Measurements from ENCODE around the gene COPS6. TPM values are rescaled to one million over a fixed set of nuclear protein-coding genes. Genes with fewer than 3 reads are reported as not detected.
A peak's percentile ranks its signal among the peaks of the same experiment; 100 is the strongest.
"Not testable (repeated sequence)": the region's sequence is repeated elsewhere in the genome, so short reads cannot be mapped to it uniquely, and the experiment has no call there.

COPS6 gene
- polyA plus RNA-seq, 3 donors, result 124 to 140 (median 136) TPM

GRCh38 chr7:100126239-100126930 is 37.6 kb downstream of the COPS6 start:
- DNase-seq (ENCODE audit: low read depth in 3 of 3, low spot score in 2 of 3), result no peak

- DNase-seq (ENCODE audit: low read depth in 3 of 3, low spot score in 2 of 3), result peak; percentile 88 to 95 (median 91)
Observed at GRCh38 chr7:100126931-100127865, 38.4 kb downstream of the COPS6 start, which contains the start of gene MBLAC1. MBLAC1 (plus strand) TSS chr7:100126967; CDS start chr7:100127396, 429 bp downstream.

GRCh38 chr7:100127866-100128636 is 39.3 kb downstream of the COPS6 start:
- no peak for DNase-seq (ENCODE audit: low read depth in 3 of 3, low spot score in 2 of 3)

DNA sequence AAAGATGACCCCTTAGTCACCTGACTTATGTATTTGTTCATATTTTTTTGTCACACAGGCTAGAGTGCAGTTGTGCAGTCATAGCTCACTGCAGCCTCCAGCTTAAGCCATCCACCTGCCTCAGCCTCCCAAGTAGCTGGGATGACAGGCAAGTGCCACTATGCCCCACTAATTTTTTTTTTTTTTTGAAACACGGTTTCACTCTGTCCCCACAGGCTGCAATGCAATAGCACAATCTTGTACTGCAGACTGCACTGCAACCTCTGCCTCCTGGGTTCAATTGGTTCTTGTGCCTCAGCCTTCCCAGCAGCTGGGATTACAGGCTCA is 39.8 kb downstream of the COPS6 start:
- DNase-seq (ENCODE audit: low read depth in 3 of 3, low spot score in 2 of 3), result no peak

- DNase-seq (ENCODE audit: low read depth in 3 of 3, low spot score in 2 of 3), result not testable (repeated sequence)
Observed at GRCh38 chr7:100130220-100130607, 41.4 kb downstream of the COPS6 start.

DNA sequence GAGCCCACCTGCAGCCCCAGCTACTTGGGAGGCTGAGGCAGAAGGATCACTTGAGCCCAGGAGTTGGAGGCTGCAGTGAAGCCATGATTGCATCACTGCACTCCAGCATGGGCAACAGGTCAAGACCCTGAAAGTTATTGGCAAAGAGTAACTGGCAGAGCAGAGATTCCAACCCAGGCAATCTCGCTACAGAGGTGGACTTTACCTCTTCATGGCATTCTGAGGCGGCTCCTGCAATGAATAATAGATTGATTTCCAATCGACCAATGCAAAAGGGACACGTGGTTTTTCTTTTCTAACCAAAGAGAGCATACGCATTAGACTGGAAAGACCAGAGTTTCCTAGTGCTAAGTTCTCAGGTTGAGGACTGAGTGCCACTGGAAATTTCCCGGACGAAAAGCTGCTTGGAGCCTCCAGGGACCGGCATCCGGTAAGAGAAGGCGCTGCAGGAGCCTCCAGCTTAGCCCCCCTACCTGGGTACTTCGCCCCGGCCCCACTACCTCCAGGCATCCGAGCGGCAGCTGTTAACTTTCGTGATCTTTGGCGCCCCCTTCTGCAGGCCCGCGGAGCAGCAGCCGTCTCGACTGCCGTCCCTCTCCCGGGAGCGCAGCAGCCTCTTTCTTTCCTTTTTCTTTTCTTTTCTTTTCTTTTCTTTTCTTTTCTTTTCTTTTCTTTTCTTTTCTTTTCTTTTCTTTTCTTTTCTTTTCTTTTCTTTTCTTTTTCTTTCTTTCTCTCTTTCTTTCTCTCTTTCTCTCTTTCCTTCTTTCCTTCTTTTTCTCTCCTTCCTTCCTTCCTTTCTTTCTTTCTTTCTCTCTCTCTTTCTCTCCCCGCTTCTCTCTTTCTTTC is 42.1 kb downstream of the COPS6 start:
- no peak for DNase-seq (ENCODE audit: low read depth in 3 of 3, low spot score in 2 of 3)

GRCh38 chr7:100132126-100132525 is 43.4 kb downstream of the COPS6 start:
- DNase-seq (ENCODE audit: low read depth in 3 of 3, low spot score in 2 of 3), result no peak

- DNase-seq (ENCODE audit: low read depth in 3 of 3, low spot score in 2 of 3), result no peak
Observed at GRCh38 chr7:100132697-100133151, 44.0 kb downstream of the COPS6 start.

- no peak for DNase-seq (ENCODE audit: low read depth in 3 of 3, low spot score in 2 of 3)
Observed at GRCh38 chr7:100137851-100138760, 49.3 kb downstream of the COPS6 start.

DNA sequence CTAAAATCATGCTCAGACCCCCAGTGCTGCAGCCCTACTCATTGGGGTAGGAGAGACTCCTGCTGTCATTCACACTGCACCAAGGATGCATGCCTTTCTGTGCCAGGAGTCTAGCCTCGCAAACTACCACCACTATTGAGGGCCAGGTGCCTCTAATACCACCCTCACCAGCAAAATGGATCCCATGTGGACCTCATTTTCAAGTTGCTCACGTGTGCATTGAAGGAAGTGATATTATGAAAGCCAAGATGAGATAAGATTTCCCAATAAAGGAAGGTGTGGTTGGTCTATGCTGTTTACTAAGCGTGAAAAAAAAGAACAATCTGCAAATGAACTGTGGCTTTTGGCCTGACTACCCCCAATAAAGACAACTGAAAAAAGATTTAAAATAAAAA is 52.8 kb downstream of the COPS6 start:
- no peak for DNase-seq (ENCODE audit: low read depth in 3 of 3, low spot score in 2 of 3)

Other genes starting within 250 kb of the COPS6 start
- not detected for gene OR2AE1, start 211.9 kb upstream of the COPS6 start, polyA plus RNA-seq (ENCODE audit: insufficient read length in 3 of 3)
- gene TRIM4, start 169.4 kb upstream of the COPS6 start, polyA plus RNA-seq (ENCODE audit: insufficient read length in 3 of 3), result 10 to 100 TPM; 36.0 to 41.3 (median 41.1) TPM
- gene GJC3, start 159.3 kb upstream of the COPS6 start, polyA plus RNA-seq (ENCODE audit: insufficient read length in 3 of 3), result 1 to 10 TPM in 2 of 3 donors, under 1 TPM in 1; 0.82 to 1.3 (median 1.0) TPM
- gene AZGP1, start 112.9 kb upstream of the COPS6 start, polyA plus RNA-seq (ENCODE audit: insufficient read length in 3 of 3), result 10 to 100 TPM; 48.4 to 73.4 (median 71.9) TPM
- 10 to 100 TPM; 48.5 to 52.4 (median 52.3) TPM for gene ZKSCAN1, start 73.4 kb upstream of the COPS6 start, polyA plus RNA-seq (ENCODE audit: insufficient read length in 3 of 3)
- gene ZSCAN21, start 39.2 kb upstream of the COPS6 start, polyA plus RNA-seq (ENCODE audit: insufficient read length in 3 of 3), result 10 to 100 TPM; 21.3 to 24.3 (median 21.8) TPM
- gene ZNF3, start 7.2 kb upstream of the COPS6 start, polyA plus RNA-seq (ENCODE audit: insufficient read length in 3 of 3), result 10 to 100 TPM; 48.9 to 54.5 (median 53.0) TPM
- 100 to 1,000 TPM; 146 to 157 (median 157) TPM for gene MCM7, start 12.4 kb downstream of the COPS6 start, polyA plus RNA-seq (ENCODE audit: insufficient read length in 3 of 3)
- 10 to 100 TPM; 27.7 to 34.3 (median 31.7) TPM for gene AP4M1, start 12.7 kb downstream of the COPS6 start, polyA plus RNA-seq (ENCODE audit: insufficient read length in 3 of 3)
- 10 to 100 TPM; 50.7 to 55.0 (median 54.9) TPM for gene TAF6, start 30.4 kb downstream of the COPS6 start, polyA plus RNA-seq (ENCODE audit: insufficient read length in 3 of 3)
- gene CNPY4, start 30.7 kb downstream of the COPS6 start, polyA plus RNA-seq (ENCODE audit: insufficient read length in 3 of 3), result 10 to 100 TPM; 46.4 to 52.3 (median 50.7) TPM
- 1 to 10 TPM; 1.2 to 1.7 (median 1.3) TPM for gene MBLAC1, start 38.0 kb downstream of the COPS6 start, polyA plus RNA-seq (ENCODE audit: insufficient read length in 3 of 3)
- 100 to 1,000 TPM in 1 of 3 donors, 10 to 100 TPM in 2; 99.1 to 103 (median 99.7) TPM for gene LAMTOR4, start 59.9 kb downstream of the COPS6 start, polyA plus RNA-seq (ENCODE audit: insufficient read length in 3 of 3)
- 10 to 100 TPM; 15.1 to 19.5 (median 16.1) TPM for gene TRAPPC14, start 69.8 kb downstream of the COPS6 start, polyA plus RNA-seq (ENCODE audit: insufficient read length in 3 of 3)
- 1 to 10 TPM; 4.8 to 5.2 (median 5.0) TPM for gene GAL3ST4, start 79.6 kb downstream of the COPS6 start, polyA plus RNA-seq (ENCODE audit: insufficient read length in 3 of 3)
- gene GPC2, start 88.4 kb downstream of the COPS6 start, polyA plus RNA-seq (ENCODE audit: insufficient read length in 3 of 3), result 1 to 10 TPM; 6.3 to 7.3 (median 7.2) TPM
- gene STAG3, start 88.9 kb downstream of the COPS6 start, polyA plus RNA-seq (ENCODE audit: insufficient read length in 3 of 3), result 10 to 100 TPM in 2 of 3 donors, 1 to 10 TPM in 1; 9.2 to 11.8 (median 10.5) TPM
- gene PVRIG, start 131.0 kb downstream of the COPS6 start, polyA plus RNA-seq (ENCODE audit: insufficient read length in 3 of 3), result 1 to 10 TPM; 2.0 to 3.8 (median 3.1) TPM
- gene SPDYE3, start 218.7 kb downstream of the COPS6 start, polyA plus RNA-seq (ENCODE audit: insufficient read length in 3 of 3), result 1 to 10 TPM; 6.7 to 8.1 (median 6.8) TPM

Data from right renal cortex interstitium (tissue), 3 donors.